ENCODE results near the gene SPATA17.

GRCh38 chr1:217812175-217812574, 181.0 kb downstream of the SPATA17 start:
- TF ChIP-seq POLR2A (IDR thresholded peaks at IDR 0.05) (no peak), POLR2AphosphoS5 (IDR thresholded peaks at IDR 0.05) (no peak)

Measured in spleen (tissue), 3 donors.